HepG2 (cell line): ENCODE results near the gene PDPR. TPM values are rescaled to one million over a fixed set of nuclear protein-coding genes. Genes with fewer than 3 reads are reported as not detected.
"Not testable (repeated sequence)": the region's sequence is repeated elsewhere in the genome, so short reads cannot be mapped to it uniquely, and the experiment has no call there.

Source experiments
- ATAC-seq: fragments of 200-7000 bp; cut with Tn5 transposase; 3 replicates; pipeline ENCODE4 v1.9.1; 2020; ENCODE audit warnings: mild to moderate bottlenecking, moderate library complexity
- BruUV-seq: library from RNA; stranded (reverse); fragments of 400-500 nt; replicated peaks from 2 replicates; lab custom pipeline; 2021; lab: Mats Ljungman, UMichigan
- CTCF ChIA-PET: fragments of 300-600 bp; formaldehyde crosslinking; extraction: SDS; loops from one replicate; lab custom pipeline; 2021; ENCODE audit warnings: low total read pairs, inconsistent platforms, low intra/inter-chr PET ratio; lab: Yijun Ruan, JAX
- POLR2A ChIA-PET: fragments of 350-600 bp; sonication (Branson Sonifier 250); formaldehyde crosslinking; loops from one replicate; lab custom pipeline; 2020; ENCODE audit warnings: antibody characterized with exemption, inconsistent platforms; lab: Yijun Ruan, JAX
- DNase-seq: peaks from one replicate; pipeline ENCODE4 v3.0.0-alpha.2; 2015; ENCODE audit warnings: low spot score
- FAIRE-seq: peaks from 3 replicates; lab custom pipeline; 2011; peaks lifted over from hg19 to GRCh38; lab: Jason Lieb, UNC
- H2AFZ ChIP-seq: one replicate; pipeline ENCODE4 v1.6.1; 2011; ENCODE audit warnings: low read length, inconsistent platforms
- H3K27ac ChIP-seq: fragments of 300-600 bp; 3 replicates; pipeline ENCODE4 v1.8.0; 2011; ENCODE audit warnings: mixed run types, mild to moderate bottlenecking, mixed read lengths, low read length, inconsistent platforms; ENCODE audit not compliant: insufficient read depth; ENCODE audit errors: extremely low read length
- H3K27me3 ChIP-seq, 2 experiments: fragments of 200-600 bp in 1 of 2; 2 replicates in 1 of 2; 3 replicates in 1 of 2; pipeline versions ENCODE4 v1.6.0 to v1.8.0; 2011; ENCODE audit warnings: low read length in 2 of 2, mild to moderate bottlenecking in 2 of 2, moderate library complexity in 2 of 2, inconsistent platforms in 1 of 2; ENCODE audit not compliant: insufficient read depth in 2 of 2, control insufficient read depth in 1 of 2
- H3K36me3 ChIP-seq, 2 experiments: fragments of 200-600 bp in 1 of 2; replicated peaks in 1 of 2; 2 replicates in 1 of 2; 3 replicates in 1 of 2; pipeline versions ENCODE4 v1.5.1 to v1.8.0; 2011; ENCODE audit warnings: low read length in 2 of 2, inconsistent platforms in 1 of 2; ENCODE audit not compliant: insufficient read depth in 2 of 2, control insufficient read depth in 1 of 2
- H3K4me1 ChIP-seq: 2 replicates; pipeline ENCODE4 v1.5.1; 2012; ENCODE audit warnings: low read length, inconsistent platforms; ENCODE audit not compliant: insufficient read depth
- H3K4me2 ChIP-seq: 2 replicates; pipeline ENCODE4 v1.6.0; 2011; ENCODE audit warnings: low read depth, low read length, inconsistent platforms
- H3K4me3 ChIP-seq, 3 experiments: fragments of 200-600 bp in 1 of 3; sonication (generic), shearing (Covaris generic) in 1 of 3; replicated peaks in 1 of 3; 2 replicates each; pipeline ENCODE4 v1.5.1; 2011 to 2016; ENCODE audit warnings: low read length in 3 of 3, inconsistent platforms in 2 of 3, low read depth in 2 of 3, mild to moderate bottlenecking in 2 of 3, control low read depth in 1 of 3, mixed read lengths in 1 of 3; ENCODE audit not compliant: insufficient read depth in 1 of 3
- H3K79me2 ChIP-seq: one replicate; pipeline ENCODE4 v1.6.1; 2011; ENCODE audit warnings: low read length, inconsistent platforms; ENCODE audit not compliant: insufficient read depth
- H3K9ac ChIP-seq: 2 replicates; pipeline ENCODE4 v1.6.0; 2011; ENCODE audit warnings: mild to moderate bottlenecking, low read depth, low read length, inconsistent platforms; ENCODE audit not compliant: insufficient read depth
- H3K9me3 ChIP-seq: 2 replicates; pipeline ENCODE4 v1.5.1; 2012; ENCODE audit warnings: mild to moderate bottlenecking, low read length
- H4K20me1 ChIP-seq: 2 replicates; pipeline ENCODE4 v1.6.0; 2011; ENCODE audit warnings: inconsistent platforms, mild to moderate bottlenecking, low read length, moderate library complexity; ENCODE audit not compliant: insufficient read depth
- WGBS: methylation state at CpG from one replicate; pipeline ENCODE4 v1.1.6; 2017; ENCODE audit warnings: low lambda C conversion rate; 5-methylcytosine and 5-hydroxymethylcytosine counted together
- in situ Hi-C: cut with HindIII; loops from 2 replicates; pipeline ENCODE4 v1.10.0; 2017; ENCODE audit warnings: low pct_unique_long_range_greater_than_20kb; ENCODE audit not compliant: extremely low pct_ligation_motif_present
- intact Hi-C: fragments of 100-400 bp; cut with micrococcal nuclease; formaldehyde crosslinking; loops from one replicate; pipeline ENCODE4 v1.10.0; 2022; ENCODE audit not compliant: unreplicated experiment
- polyA plus RNA-seq, 8 experiments: library from polyadenylated mRNA; depleted of rRNA in 3 of 8; stranded (reverse) in 7 of 8; unstranded in 1 of 8; fragments of >200 nt; fragmentation: Illumina TruSeq in 4 of 8; extraction: Trizol in 4 of 8; gene quantifications; 2 replicates each; pipeline versions ENCODE4 v1.2.1 to v1.2.3, GENCODE V29; 2011 to 2016; ENCODE audit warnings: low read depth in 4 of 8, missing spikeins in 1 of 8, mixed read lengths in 1 of 8; ENCODE audit not compliant: insufficient read depth in 1 of 8
- total RNA-seq, 5 experiments: library from RNA; depleted of rRNA; stranded (reverse); fragments of >200 nt; fragmentation: Illumina TruSeq; extraction: Trizol; gene quantifications; 2 replicates each; pipeline ENCODE4 v1.2.3, GENCODE V29; 2016; ENCODE audit warnings: low read depth in 1 of 5

Gene PDPR
- total and polyA plus RNA-seq, 2 of the 13 experiments (the other 11 are each of a cell fraction or from before 2014, with no cell fraction given): 19.5 to 29.9 TPM

- H3K4me3 ChIP-seq, intact Hi-C loops, H2AFZ ChIP-seq, ATAC-seq, H3K9ac ChIP-seq, H3K27me3 ChIP-seq, POLR2A ChIA-PET, DNase-seq, BruUV-seq, H4K20me1 ChIP-seq, H3K79me2 ChIP-seq, in situ Hi-C loops, H3K27ac ChIP-seq, CTCF ChIA-PET, H3K9me3 ChIP-seq, H3K4me2 ChIP-seq, FAIRE-seq: not testable (repeated sequence)
- Histone ChIP-seq H3K36me3 (peaks cover 13 to 28% of the 10 kb centered on the region in 2 experiments), H3K4me1 (peaks cover 16% of the 10 kb centered on the region)
- 82% methylated on average over 4 of the region's 11 CpGs for WGBS
Measured at GRCh38 chr16:70147853-70148252, 33.7 kb downstream of the PDPR start.

GRCh38 chr16:70148453-70148852, 34.3 kb downstream of the PDPR start:
- H3K27me3 ChIP-seq, DNase-seq, H3K27ac ChIP-seq, POLR2A ChIA-PET, H3K4me2 ChIP-seq, H2AFZ ChIP-seq, H3K9ac ChIP-seq, ATAC-seq, H3K79me2 ChIP-seq, H4K20me1 ChIP-seq, BruUV-seq, intact Hi-C loops, CTCF ChIA-PET, FAIRE-seq, H3K9me3 ChIP-seq, in situ Hi-C loops, H3K4me3 ChIP-seq: not testable (repeated sequence)
- H3K4me1 ChIP-seq: peaks cover 22% of the 10 kb centered on the region
- peaks cover 9 to 27% of the 10 kb centered on the region in 2 experiments for H3K36me3 ChIP-seq
- 97% methylated on average over 6 of the region's 6 CpGs for WGBS

DNA sequence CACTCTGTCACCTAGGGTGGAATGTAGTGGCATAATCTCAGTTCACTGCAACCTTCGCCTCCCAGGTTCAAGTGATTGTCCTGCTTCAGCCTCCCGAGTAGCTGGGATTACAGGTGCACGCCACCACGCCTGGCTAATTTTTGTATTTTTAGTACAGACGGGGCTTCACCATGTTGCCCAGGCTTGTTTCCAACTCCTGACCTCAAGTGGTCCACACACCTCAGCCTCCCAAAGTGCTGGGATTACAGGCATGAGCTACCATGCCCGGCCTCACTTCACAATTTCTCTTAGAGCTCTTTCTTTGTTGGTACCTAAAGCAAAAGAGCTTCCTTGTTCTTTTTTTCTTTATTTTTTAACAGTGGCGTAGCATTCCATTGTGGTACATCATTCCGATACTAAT, 35.2 kb downstream of the PDPR start:
- in situ Hi-C loops, CTCF ChIA-PET: not testable (repeated sequence)

More for the DNA sequence above, 35.2 kb downstream of the PDPR start:
- H2AFZ ChIP-seq, H4K20me1 ChIP-seq, H3K9me3 ChIP-seq, H3K9ac ChIP-seq, H3K4me3 ChIP-seq, DNase-seq, intact Hi-C loops, BruUV-seq, H3K27ac ChIP-seq, ATAC-seq, H3K79me2 ChIP-seq, FAIRE-seq, H3K4me2 ChIP-seq, H3K27me3 ChIP-seq: not testable (repeated sequence)
- 96% methylated on average over 8 of the region's 8 CpGs for WGBS
- Histone ChIP-seq H3K4me1 (peaks cover 24% of the 10 kb centered on the region), H3K36me3 (peaks cover 7 to 31% of the 10 kb centered on the region in 2 experiments)
- POLR2A ChIA-PET: interaction anchor here (0.7 kb wide), 1 partner anchor 164 kb away, joined by 3 read pairs; no protein-coding TSS in a partner anchor
